HG02571 (cell line): ENCODE results near the gene GNGT1.

ENCODE experiments used
- ATAC-seq: cut with Tn5 transposase; IDR thresholded peaks from one replicate; pipeline ENCODE4 v1.9.1; 2021; ENCODE audit warnings: mild to moderate bottlenecking, moderate library complexity; ENCODE audit not compliant: unreplicated experiment

GNGT1 gene

GRCh38 chr7:93906267-93906666 is at the start of gene GNGT1:
TSS of gene GNGT1 (plus strand) at chr7:93906567. CDS start at chr7:93906747, 180 bp downstream.
- no peak for ATAC-seq

- ATAC-seq: no peak
Measured at GRCh38 chr7:93858857-93859256, 47.5 kb upstream of the GNGT1 start.

GRCh38 chr7:93860261-93860660 is 46.1 kb upstream of the GNGT1 start:
- ATAC-seq: no peak

- ATAC-seq: no peak
Measured at GRCh38 chr7:93861325-93861949, 44.9 kb upstream of the GNGT1 start.

- no peak for ATAC-seq
Measured at GRCh38 chr7:93862651-93863050, 43.7 kb upstream of the GNGT1 start.

GRCh38 chr7:93866886-93867285 is 39.5 kb upstream of the GNGT1 start:
- ATAC-seq: no peak

GRCh38 chr7:93873998-93874574 is 32.3 kb upstream of the GNGT1 start:
- ATAC-seq: no peak

GRCh38 chr7:93877742-93878141 is 28.6 kb upstream of the GNGT1 start:
- no peak for ATAC-seq

- no peak for ATAC-seq
Measured at GRCh38 chr7:93879356-93879755, 27.0 kb upstream of the GNGT1 start.

- no peak for ATAC-seq
Measured at GRCh38 chr7:93882468-93882867, 23.9 kb upstream of the GNGT1 start.

- no peak for ATAC-seq
Measured at GRCh38 chr7:93883078-93883916, 23.1 kb upstream of the GNGT1 start.

- no peak for ATAC-seq
Measured at GRCh38 chr7:93883917-93884345, 22.4 kb upstream of the GNGT1 start.

GRCh38 chr7:93884541-93884940 is 21.8 kb upstream of the GNGT1 start:
- ATAC-seq: no peak

- ATAC-seq: no peak
Measured at GRCh38 chr7:93889261-93889660, 17.1 kb upstream of the GNGT1 start.

GRCh38 chr7:93890041-93890463 is 16.3 kb upstream of the GNGT1 start:
- no peak for ATAC-seq

GRCh38 chr7:93890464-93891068 is 15.8 kb upstream of the GNGT1 start, which contains the start of gene TFPI2:
TSS of gene TFPI2 (minus strand) at chr7:93890753. CDS start at chr7:93890678, 75 bp downstream.
- no peak for ATAC-seq

GRCh38 chr7:93894426-93894825 is 11.9 kb upstream of the GNGT1 start:
- ATAC-seq: no peak

GRCh38 chr7:93894966-93895640 is 11.3 kb upstream of the GNGT1 start:
- no peak for ATAC-seq

- no peak for ATAC-seq
Measured at GRCh38 chr7:93895859-93896600, 10.3 kb upstream of the GNGT1 start.

GRCh38 chr7:93897680-93898079 is 8.7 kb upstream of the GNGT1 start:
- ATAC-seq: no peak
